Sigmoid colon (tissue), 7 donors: ENCODE data around the gene FMNL3. TPM values are rescaled to one million over a fixed set of nuclear protein-coding genes. Genes with fewer than 3 reads are reported as not detected.
"Not testable (repeated sequence)": the region's sequence is repeated elsewhere in the genome, so short reads cannot be mapped to it uniquely, and the experiment has no call there.

Experiments used
- DNase-seq: peaks from one replicate; pipeline ENCODE4 v3.0.0-alpha.2; 2019
- H3K27ac ChIP-seq, 4 donors: fragments of 200-600 bp; sonication (generic); one replicate each; pipeline ENCODE4 v1.5.1; 2016 to 2019; ENCODE audit warnings: mild to moderate bottlenecking in 1 of 4
- H3K27me3 ChIP-seq, 3 donors: fragments of 200-600 bp; sonication (generic); one replicate each; pipeline ENCODE4 v1.5.1; 2019; ENCODE audit warnings: mild to moderate bottlenecking in 1 of 3
- H3K36me3 ChIP-seq, 4 donors: fragments of 200-600 bp; sonication (generic); one replicate each; pipeline ENCODE4 v1.5.1; 2016 to 2019
- H3K4me1 ChIP-seq, 4 donors: fragments of 200-600 bp; sonication (generic); one replicate each; pipeline ENCODE4 v1.5.1; 2017 to 2019
- H3K4me3 ChIP-seq, 4 donors: fragments of 200-600 bp; sonication (generic); one replicate each; pipeline ENCODE4 v1.5.1; 2017 to 2019; ENCODE audit warnings: mild to moderate bottlenecking in 2 of 4, moderate library complexity in 1 of 4
- H3K9me3 ChIP-seq, 4 donors: fragments of 200-600 bp in 3 of 4; sonication (generic) in 3 of 4; one replicate each; pipeline versions ENCODE4 v1.5.1 to v1.6.1; 2013 to 2019
- CTCF ChIP-seq, 4 experiments: fragments of 450-650 bp in 3 of 4; fragments of 200-600 bp in 1 of 4; IDR thresholded peaks; one replicate each; pipeline ENCODE4 v1.5.1; 2016 to 2019; ENCODE audit warnings: antibody characterized with exemption in 4 of 4, mild to moderate bottlenecking in 3 of 4, moderate library complexity in 2 of 4
- EP300 ChIP-seq, 4 donors: sonication (generic); formaldehyde crosslinking; IDR thresholded peaks; one replicate each; pipeline ENCODE4 v1.6.1; 2017; ENCODE audit warnings: antibody characterized with exemption in 4 of 4
- POLR2A ChIP-seq, 2 donors: fragments of 450-650 bp; IDR thresholded peaks; one replicate each; pipeline ENCODE4 v1.6.1; 2016; ENCODE audit warnings: antibody characterized with exemption in 2 of 2, mild to moderate bottlenecking in 2 of 2, moderate library complexity in 2 of 2
- POLR2AphosphoS5 ChIP-seq, 4 donors: sonication (generic); formaldehyde crosslinking; IDR thresholded peaks; one replicate each; pipeline ENCODE4 v1.6.1; 2017; ENCODE audit warnings: antibody characterized with exemption in 4 of 4
- WGBS, 2 donors: extraction: QIAGEN DNeasy Blood & Tissue Kit; methylation state at CpG; one replicate each; pipeline ENCODE4 v1.1.7; 2013; 5-methylcytosine and 5-hydroxymethylcytosine counted together
- intact Hi-C: fragments of 100-400 bp; cut with DNase I; formaldehyde crosslinking; loops from one replicate; pipeline ENCODE4 v1.15.1; 2023
- polyA plus RNA-seq, 3 donors: library from polyadenylated mRNA; stranded (reverse); fragments of 200-250 nt; gene quantifications; one replicate each; pipeline ENCODE4 v1.2.3, GENCODE V29; 2013
- total RNA-seq, 4 donors: library from RNA; depleted of rRNA; stranded (reverse); fragments of >200 nt; gene quantifications; one replicate each; pipeline ENCODE4 v1.1.0, GENCODE V29; 2016
- donor health status: healthy with polysubstance abuse.
- donor health status: Bipolar disorder and iron deficiency.
- donor health status: healthy.

Gene FMNL3
- total and polyA plus RNA-seq, 7 donors, result 1.8 to 12.2 (median 9.8) TPM

- Histone ChIP-seq H3K9me3 (no peaks in the 10 kb centered on the region), H3K4me1 (peaks cover 0 to 91% (median 89%) of the 10 kb centered on the region in 4 donors), H3K27me3 (no peaks in the 10 kb centered on the region), H3K4me3 (no peak overlapping the region), H3K27ac (no peak overlapping the region), H3K36me3 (peaks cover 6 to 9% (median 7%) of the 10 kb centered on the region in 4 donors)
- DNase-seq, result no peak
- no peak for TF ChIP-seq POLR2A (IDR thresholded peaks at IDR 0.05)
- no peak for TF ChIP-seq POLR2AphosphoS5 (IDR thresholded peaks at IDR 0.05)
- no peak for TF ChIP-seq CTCF (IDR thresholded peaks at IDR 0.05)
- no peak for TF ChIP-seq EP300 (IDR thresholded peaks at IDR 0.05)
- intact Hi-C loops, result no loop called here
- WGBS, 2 donors, result 32 to 54% methylated on average over 1 of the region's 1 CpG
Measured at GRCh38 chr12:49748306-49748705, 41.1 kb upstream of the FMNL3 start.

- Histone ChIP-seq H3K4me1 (peaks cover 0 to 67% (median 64%) of the 10 kb centered on the region in 4 donors), H3K36me3 (no peaks in the 10 kb centered on the region), H3K27me3 (no peaks in the 10 kb centered on the region), H3K4me3 (no peak overlapping the region), H3K9me3 (no peaks in the 10 kb centered on the region), H3K27ac (no peak overlapping the region)
- TF ChIP-seq EP300 (IDR thresholded peaks at IDR 0.05), result no peak
- TF ChIP-seq POLR2AphosphoS5 (IDR thresholded peaks at IDR 0.05), result no peak
- TF ChIP-seq POLR2A (IDR thresholded peaks at IDR 0.05), result no peak
- no peak for TF ChIP-seq CTCF (IDR thresholded peaks at IDR 0.05)
- intact Hi-C loops, result no loop called here
- 74 to 78% methylated on average over 3 of the region's 3 CpGs for WGBS, 2 donors
- no peak for DNase-seq
Measured at GRCh38 chr12:49744363-49744885, 37.2 kb upstream of the FMNL3 start.

- H3K4me1 ChIP-seq, result peaks cover 0 to 48% (median 47%) of the 10 kb centered on the region in 4 donors
- 0% methylated on average over 35 of the region's 35 CpGs for WGBS, 2 donors
- H3K36me3 ChIP-seq, result no peaks in the 10 kb centered on the region
- intact Hi-C loops, result no loop called here
- peak; percentile 93 for DNase-seq
- H3K27me3 ChIP-seq, result no peaks in the 10 kb centered on the region
- no peaks in the 10 kb centered on the region for H3K9me3 ChIP-seq
- peak overlapping the region; percentile 78 to 92 (median 90) for H3K4me3 ChIP-seq
- H3K27ac ChIP-seq, result peak overlapping the region; percentile 92 to 98 (median 95)
- TF ChIP-seq POLR2AphosphoS5 (IDR thresholded peaks at IDR 0.05) (peak in 1 of 4 donors; percentile 54), CTCF (IDR thresholded peaks at IDR 0.05) (no peak)
Measured at GRCh38 chr12:49741882-49742620, 34.8 kb upstream of the FMNL3 start.

GRCh38 chr12:49740930-49741881 lies 34.0 kb upstream of the FMNL3 start, which contains the start of gene TMBIM6:
Gene TMBIM6, plus strand, starts transcription at chr12:49741557. Its CDS starts 10,937 bp downstream, at chr12:49752494.
- intact Hi-C loops, result no loop called here
- Histone ChIP-seq H3K36me3 (no peaks in the 10 kb centered on the region), H3K27ac (peak within 1 kb of the TSS; percentile 92 to 98 (median 95)), H3K4me3 (peak within 1 kb of the TSS; percentile 78 to 92 (median 90)), H3K27me3 (no peaks in the 10 kb centered on the region), H3K9me3 (no peaks in the 10 kb centered on the region), H3K4me1 (peaks cover 0 to 41% (median 38%) of the 10 kb centered on the region in 4 donors)
- DNase-seq, result peak; percentile 100
- TF ChIP-seq CTCF (IDR thresholded peaks at IDR 0.05) (peak; percentile 91 to 98 (median 94)), POLR2A (IDR thresholded peaks at IDR 0.05) (peak; percentile 99), POLR2AphosphoS5 (IDR thresholded peaks at IDR 0.05) (peak; percentile 98 to 99 (median 98)), EP300 (IDR thresholded peaks at IDR 0.05) (no peak)
- WGBS, 2 donors, result 2 to 4% methylated on average over 50 of the region's 50 CpGs

GRCh38 chr12:49740277-49740676 lies 33.1 kb upstream of the FMNL3 start:
- WGBS, 2 donors, result 96% methylated on average over 12 of the region's 12 CpGs
- H3K4me3 ChIP-seq, H3K27me3 ChIP-seq, H3K36me3 ChIP-seq, intact Hi-C loops, H3K9me3 ChIP-seq, DNase-seq: not testable (repeated sequence)
- H3K27ac ChIP-seq, result peak overlapping the region in 2 of 4 donors; percentile 94 to 96
- H3K4me1 ChIP-seq, result peaks cover 0 to 35% (median 31%) of the 10 kb centered on the region in 4 donors

- H3K9me3 ChIP-seq, DNase-seq, intact Hi-C loops, H3K4me3 ChIP-seq, H3K27ac ChIP-seq, H3K36me3 ChIP-seq, H3K27me3 ChIP-seq: not testable (repeated sequence)
- 92% methylated on average over 5 of the region's 5 CpGs for WGBS, 2 donors
- peaks cover 0 to 20% (median 16%) of the 10 kb centered on the region in 4 donors for H3K4me1 ChIP-seq
Measured at GRCh38 chr12:49738721-49739120, 31.5 kb upstream of the FMNL3 start.

GRCh38 chr12:49734900-49735299 lies 27.7 kb upstream of the FMNL3 start:
- H3K36me3 ChIP-seq, H3K27ac ChIP-seq, H3K9me3 ChIP-seq, H3K27me3 ChIP-seq, H3K4me1 ChIP-seq, H3K4me3 ChIP-seq, DNase-seq, intact Hi-C loops: not testable (repeated sequence)
- 96% methylated on average over 7 of the region's 7 CpGs for WGBS, 2 donors
